22Rv1 (cell line): ENCODE results near the gene TMEM143.

Experiments
- H3K27ac ChIP-seq: fragments of 450-650 bp; 2 replicates; pipeline ENCODE4 v1.5.1; 2017
- ZFX ChIP-seq: fragments of 450-650 bp; IDR thresholded peaks from 2 replicates; pipeline ENCODE4 v1.6.1; 2017; ENCODE audit warnings: antibody characterized with exemption, borderline replicate concordance
- TF ChIP-seq, protein P1 (sequence below): fragments of 450-650 bp; IDR thresholded peaks from 2 replicates; pipeline ENCODE4 v1.5.1; 2017; ENCODE audit warnings: mild to moderate bottlenecking

TMEM143 gene

GRCh38 chr19:48363810-48364597, at the start of gene TMEM143, which contains the start of gene SYNGR4:
TSS of gene TMEM143 (minus strand) at chr19:48363940. CDS start at chr19:48363920, 20 bp downstream.
TSS of gene SYNGR4 (plus strand) at chr19:48364367. CDS start at chr19:48365843, 1,476 bp downstream.
- TF ChIP-seq, protein P1, sequence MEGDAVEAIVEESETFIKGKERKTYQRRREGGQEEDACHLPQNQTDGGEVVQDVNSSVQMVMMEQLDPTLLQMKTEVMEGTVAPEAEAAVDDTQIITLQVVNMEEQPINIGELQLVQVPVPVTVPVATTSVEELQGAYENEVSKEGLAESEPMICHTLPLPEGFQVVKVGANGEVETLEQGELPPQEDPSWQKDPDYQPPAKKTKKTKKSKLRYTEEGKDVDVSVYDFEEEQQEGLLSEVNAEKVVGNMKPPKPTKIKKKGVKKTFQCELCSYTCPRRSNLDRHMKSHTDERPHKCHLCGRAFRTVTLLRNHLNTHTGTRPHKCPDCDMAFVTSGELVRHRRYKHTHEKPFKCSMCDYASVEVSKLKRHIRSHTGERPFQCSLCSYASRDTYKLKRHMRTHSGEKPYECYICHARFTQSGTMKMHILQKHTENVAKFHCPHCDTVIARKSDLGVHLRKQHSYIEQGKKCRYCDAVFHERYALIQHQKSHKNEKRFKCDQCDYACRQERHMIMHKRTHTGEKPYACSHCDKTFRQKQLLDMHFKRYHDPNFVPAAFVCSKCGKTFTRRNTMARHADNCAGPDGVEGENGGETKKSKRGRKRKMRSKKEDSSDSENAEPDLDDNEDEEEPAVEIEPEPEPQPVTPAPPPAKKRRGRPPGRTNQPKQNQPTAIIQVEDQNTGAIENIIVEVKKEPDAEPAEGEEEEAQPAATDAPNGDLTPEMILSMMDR: no peak
- TF ChIP-seq ZFX: no peak
- peak within 1 kb of the TSS; percentile 98 for H3K27ac ChIP-seq

DNA sequence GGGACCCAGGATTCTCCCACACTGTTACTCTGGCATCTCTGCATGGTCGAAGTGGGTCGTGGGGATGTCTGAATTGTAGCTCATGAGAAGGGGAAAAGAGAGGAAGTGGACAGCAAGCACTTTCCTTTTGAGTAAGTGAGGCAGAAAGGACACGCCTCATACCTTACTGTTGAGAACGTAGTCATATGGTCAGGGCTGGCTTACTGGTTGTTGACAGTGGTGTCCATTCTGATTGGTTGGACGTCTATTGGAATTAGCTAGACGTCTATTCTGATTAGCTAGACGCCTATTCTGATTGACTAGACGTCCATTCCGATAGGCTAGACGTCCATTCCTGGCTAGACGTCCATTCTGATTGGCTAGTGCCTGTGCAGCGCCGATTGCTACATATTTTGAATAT, 42.1 kb upstream of the TMEM143 start:
- no peak for TF ChIP-seq ZFX
- TF ChIP-seq, protein P1: no peak
- H3K27ac ChIP-seq: no peak overlapping the region

DNA sequence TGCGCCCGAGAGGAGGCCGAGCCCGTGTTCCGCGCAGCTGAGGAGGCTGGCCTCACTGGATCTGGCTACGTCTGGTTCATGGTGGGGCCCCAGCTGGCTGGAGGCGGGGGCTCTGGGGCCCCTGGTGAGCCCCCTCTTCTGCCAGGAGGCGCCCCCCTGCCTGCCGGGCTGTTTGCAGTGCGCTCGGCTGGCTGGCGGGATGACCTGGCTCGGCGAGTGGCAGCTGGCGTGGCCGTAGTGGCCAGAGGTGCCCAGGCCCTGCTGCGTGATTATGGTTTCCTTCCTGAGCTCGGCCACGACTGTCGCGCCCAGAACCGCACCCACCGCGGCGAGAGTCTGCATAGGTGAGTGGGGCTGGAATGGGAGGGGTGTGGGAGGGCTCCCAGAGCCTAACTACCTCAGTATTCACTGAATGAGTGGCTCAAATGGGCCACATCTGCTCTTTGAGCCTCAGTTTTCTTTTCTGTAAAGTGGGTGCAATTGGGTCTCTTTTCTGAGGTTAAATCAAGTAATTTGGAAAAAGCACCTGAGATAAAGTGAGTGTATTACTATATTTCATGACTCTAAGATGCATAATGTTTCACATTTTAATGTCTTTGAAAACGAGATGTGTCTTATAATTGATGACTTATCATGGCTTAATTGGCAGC, 41.4 kb upstream of the TMEM143 start:
- no peak overlapping the region for H3K27ac ChIP-seq
- TF ChIP-seq, protein P1: no peak
- TF ChIP-seq ZFX: no peak

GRCh38 chr19:48403606-48404005, 39.9 kb upstream of the TMEM143 start:
- H3K27ac ChIP-seq: no peak overlapping the region
- TF ChIP-seq, protein P1: no peak
- no peak for TF ChIP-seq ZFX

DNA sequence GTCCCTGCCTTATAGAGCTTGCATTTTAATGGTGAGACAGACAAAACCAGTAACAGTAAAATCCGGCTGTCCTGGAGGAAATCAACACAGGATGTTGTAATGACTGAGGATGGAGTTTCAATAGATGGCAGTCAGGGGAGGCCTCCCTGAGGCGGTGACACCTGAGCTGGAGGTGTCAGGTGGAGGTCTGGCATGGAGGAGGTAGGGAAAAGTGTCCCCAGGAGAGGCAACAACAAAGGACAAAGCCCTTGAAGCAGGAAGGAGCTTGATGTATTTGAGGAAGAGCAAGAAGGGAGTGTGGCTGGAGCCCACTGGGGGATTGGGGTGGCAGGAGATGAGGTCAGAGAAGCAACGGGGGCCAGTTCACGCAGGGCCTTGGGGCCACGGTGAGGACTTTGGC, 37.5 kb upstream of the TMEM143 start:
- peak overlapping the region; percentile 96; the same call in 1 of the 2 replicates for H3K27ac ChIP-seq
- TF ChIP-seq, protein P1: no peak
- TF ChIP-seq ZFX: no peak

GRCh38 chr19:48400018-48400742, 36.4 kb upstream of the TMEM143 start:
- TF ChIP-seq, protein P1: no peak
- TF ChIP-seq ZFX: no peak

More at GRCh38 chr19:48400018-48400742, 36.4 kb upstream of the TMEM143 start:
- peak overlapping the region; percentile 96 for H3K27ac ChIP-seq
